ENCODE data around the gene TTC39A. TPM values are rescaled to one million over a fixed set of nuclear protein-coding genes. Genes with fewer than 3 reads are reported as not detected.

The TTC39A gene
- total and polyA plus RNA-seq, 7 donors, result 0.48 to 12.4 (median 6.0) TPM

- H3K4me3 ChIP-seq, result no peak overlapping the region
- peaks cover 0 to 63% of the 10 kb centered on the region in 2 donors for H3K36me3 ChIP-seq (ENCODE audit: insufficient read depth in 1 of 2, low read depth in 1 of 2)
- H3K9me3 ChIP-seq, result no peaks in the 10 kb centered on the region
- H3K4me1 ChIP-seq, result no peaks in the 10 kb centered on the region
- WGBS, 3 donors, result 86 to 98% (median 94%) methylated on average over 4 of the region's 4 CpGs
- no peak for TF ChIP-seq CTCF (IDR thresholded peaks at IDR 0.05)
- intact Hi-C loops (cut with DNase I), result no loop called here
- H3K27ac ChIP-seq, result no peak overlapping the region
- H3K27me3 ChIP-seq (ENCODE audit: insufficient read depth in 3 of 3, low read length in 2 of 3), result no peaks in the 10 kb centered on the region
- no peak for ATAC-seq
- DNase-seq, result no peak
Observed at GRCh38 chr1:51369171-51369570, 38.8 kb upstream of the TTC39A start.

- DNase-seq, result no peak
- Histone ChIP-seq H3K4me1 (no peaks in the 10 kb centered on the region), H3K4me3 (no peak overlapping the region), H3K27ac (no peak overlapping the region), H3K27me3 (ENCODE audit: insufficient read depth in 3 of 3, low read length in 2 of 3) (no peaks in the 10 kb centered on the region), H3K36me3 (ENCODE audit: insufficient read depth in 1 of 2, low read depth in 1 of 2) (peaks cover 8 to 64% of the 10 kb centered on the region in 2 donors), H3K9me3 (no peaks in the 10 kb centered on the region)
- ATAC-seq, result no peak
- intact Hi-C loops (cut with DNase I), result no loop called here
- TF ChIP-seq CTCF (IDR thresholded peaks at IDR 0.05), result no peak
- 98 to 100% (median 100%) methylated on average over 1 of the region's 1 CpG for WGBS, 3 donors
Observed at GRCh38 chr1:51365774-51366173, 35.4 kb upstream of the TTC39A start.

- intact Hi-C loops (cut with DNase I), result no loop called here
- no peak for ATAC-seq
Observed at GRCh38 chr1:51359879-51360278, 29.5 kb upstream of the TTC39A start.

GRCh38 chr1:51355382-51355781, 25.0 kb upstream of the TTC39A start:
- Histone ChIP-seq H3K36me3 (ENCODE audit: insufficient read depth in 1 of 2, low read depth in 1 of 2) (peaks cover 0 to 67% of the 10 kb centered on the region in 2 donors), H3K27ac (no peak overlapping the region), H3K4me1 (no peaks in the 10 kb centered on the region), H3K27me3 (ENCODE audit: insufficient read depth in 3 of 3, low read length in 2 of 3) (no peaks in the 10 kb centered on the region), H3K4me3 (no peak overlapping the region), H3K9me3 (no peaks in the 10 kb centered on the region)
- ATAC-seq (no peak), DNase-seq (no peak)
- no peak for TF ChIP-seq CTCF (IDR thresholded peaks at IDR 0.05)
- 93 to 100% (median 98%) methylated on average over 1 of the region's 1 CpG for WGBS, 3 donors
- intact Hi-C loops (cut with DNase I), result no loop called here

More at GRCh38 chr1:51359879-51360278, 29.5 kb upstream of the TTC39A start:
- no peak overlapping the region for H3K27ac ChIP-seq
- no peaks in the 10 kb centered on the region for H3K27me3 ChIP-seq (ENCODE audit: insufficient read depth in 3 of 3, low read length in 2 of 3)
- WGBS, 3 donors, result 94 to 97% (median 96%) methylated on average over 4 of the region's 4 CpGs
- no peaks in the 10 kb centered on the region for H3K9me3 ChIP-seq
- H3K36me3 ChIP-seq (ENCODE audit: insufficient read depth in 1 of 2, low read depth in 1 of 2), result peaks cover 10 to 92% of the 10 kb centered on the region in 2 donors
- H3K4me1 ChIP-seq, result no peaks in the 10 kb centered on the region
- no peak overlapping the region for H3K4me3 ChIP-seq
- no peak for TF ChIP-seq CTCF (IDR thresholded peaks at IDR 0.05)
- DNase-seq, result no peak

- Histone ChIP-seq H3K4me3 (no peak overlapping the region), H3K4me1 (no peaks in the 10 kb centered on the region), H3K9me3 (no peaks in the 10 kb centered on the region), H3K27ac (no peak overlapping the region), H3K27me3 (ENCODE audit: insufficient read depth in 3 of 3, low read length in 2 of 3) (no peaks in the 10 kb centered on the region), H3K36me3 (ENCODE audit: insufficient read depth in 1 of 2, low read depth in 1 of 2) (peaks cover 0 to 58% of the 10 kb centered on the region in 2 donors)
- DNase-seq, result no peak
- no peak for TF ChIP-seq CTCF (IDR thresholded peaks at IDR 0.05)
- 78 to 88% (median 78%) methylated on average over 3 of the region's 3 CpGs for WGBS, 3 donors
- ATAC-seq, result no peak
- intact Hi-C loops (cut with DNase I), result no loop called here
Observed at GRCh38 chr1:51354416-51354815, 24.1 kb upstream of the TTC39A start.
